CD4-positive, alpha-beta T cell treated with Interleukin-12 subunit alpha and Interleukin-12 subunit beta, for 1 hour (primary cell): Measurements from ENCODE around the gene PKD1L1.
"Not testable (repeated sequence)": the region's sequence is repeated elsewhere in the genome, so short reads cannot be mapped to it uniquely, and the experiment has no call there.

Experiments
- DNase-seq: peaks from one replicate; pipeline ENCODE4 v3.0.0-alpha.2; 2020

PKD1L1 gene

GRCh38 chr7:47813620-47814260 lies 134.5 kb downstream of the PKD1L1 start:
- no peak for DNase-seq

GRCh38 chr7:47812429-47813136 lies 135.7 kb downstream of the PKD1L1 start:
- no peak for DNase-seq

DNA sequence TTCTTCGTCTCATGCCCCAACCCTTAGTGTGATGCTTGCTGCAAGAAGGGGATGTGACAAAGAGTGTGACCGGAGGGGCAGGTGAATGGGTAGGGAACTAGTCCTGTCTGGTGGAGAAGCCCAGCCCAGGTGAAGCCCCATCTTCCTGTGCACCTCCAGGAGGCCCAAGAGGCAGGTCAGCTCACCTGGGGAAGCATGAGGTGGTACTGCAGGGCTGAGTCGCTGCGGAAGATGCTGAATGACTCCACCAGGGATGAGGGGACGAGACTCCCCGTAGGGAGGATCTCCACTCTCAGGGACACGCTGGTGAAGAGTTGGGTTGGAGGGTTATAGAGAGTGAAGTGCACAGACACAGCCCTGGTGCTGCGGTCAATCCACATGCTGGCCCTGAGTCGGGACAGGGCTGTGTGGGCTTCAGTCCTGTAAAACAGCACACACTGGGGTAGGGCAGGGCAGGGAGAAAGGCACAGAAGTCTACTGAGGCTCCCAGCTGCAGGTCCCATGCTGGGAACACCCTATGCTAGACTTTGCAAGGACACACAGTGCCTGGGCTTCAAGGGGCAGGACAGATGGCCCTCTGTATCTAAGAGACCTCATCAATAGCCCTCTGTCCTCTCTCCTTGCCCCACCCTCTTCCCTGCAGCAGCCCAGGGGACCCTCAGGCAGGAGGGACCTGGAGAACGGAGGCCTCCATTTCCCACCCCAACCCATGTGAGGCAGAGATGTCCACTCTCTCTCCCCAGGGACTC lies 136.5 kb downstream of the PKD1L1 start:
- no peak for DNase-seq

DNA sequence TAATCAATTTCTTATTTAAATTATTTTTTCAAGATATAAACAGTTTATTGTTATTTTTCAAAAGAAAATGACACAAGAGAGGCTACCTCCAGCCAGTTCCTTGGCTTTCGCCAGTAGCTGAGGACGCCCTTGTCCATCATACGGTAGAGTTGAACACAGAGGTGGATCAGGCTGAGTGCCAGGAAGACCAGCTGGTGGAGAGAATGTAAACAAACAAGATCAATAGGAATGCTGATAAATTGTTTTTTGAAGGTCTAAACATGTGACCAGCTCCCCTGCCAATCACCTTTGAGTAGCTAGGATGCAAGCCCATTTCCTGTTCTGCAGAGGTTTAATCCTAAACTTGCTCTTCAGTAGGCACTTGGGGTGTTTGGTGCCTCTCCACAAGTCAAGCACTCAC lies 138.9 kb downstream of the PKD1L1 start:
- no peak for DNase-seq

DNA sequence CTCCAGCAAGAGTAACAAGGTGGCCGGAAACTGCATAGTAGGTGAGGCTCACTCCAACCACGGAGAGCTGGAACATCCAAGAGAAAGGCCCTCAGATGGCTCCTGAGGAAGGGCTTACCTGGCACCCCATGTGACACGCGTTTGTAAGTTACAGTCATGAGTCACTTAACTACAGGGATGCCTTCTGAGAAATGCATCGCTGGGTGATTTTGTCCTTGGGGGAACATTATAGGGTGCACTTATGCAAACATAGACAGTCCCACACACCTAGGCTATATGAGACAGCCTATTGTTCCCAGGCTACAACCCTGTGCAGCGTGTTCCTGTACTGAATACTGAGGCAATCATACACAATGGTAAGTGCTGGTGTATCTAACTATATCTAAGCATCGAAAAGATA lies 139.9 kb downstream of the PKD1L1 start:
- DNase-seq: no peak

GRCh38 chr7:47807756-47808155 lies 140.5 kb downstream of the PKD1L1 start:
- no peak for DNase-seq

GRCh38 chr7:47807126-47807525 lies 141.1 kb downstream of the PKD1L1 start:
- no peak for DNase-seq

GRCh38 chr7:47806701-47807103 lies 141.6 kb downstream of the PKD1L1 start:
- DNase-seq: no peak

- DNase-seq: no peak
These were observed 143.3 kb downstream of the PKD1L1 start for GRCh38 chr7:47804767-47805545.

DNA sequence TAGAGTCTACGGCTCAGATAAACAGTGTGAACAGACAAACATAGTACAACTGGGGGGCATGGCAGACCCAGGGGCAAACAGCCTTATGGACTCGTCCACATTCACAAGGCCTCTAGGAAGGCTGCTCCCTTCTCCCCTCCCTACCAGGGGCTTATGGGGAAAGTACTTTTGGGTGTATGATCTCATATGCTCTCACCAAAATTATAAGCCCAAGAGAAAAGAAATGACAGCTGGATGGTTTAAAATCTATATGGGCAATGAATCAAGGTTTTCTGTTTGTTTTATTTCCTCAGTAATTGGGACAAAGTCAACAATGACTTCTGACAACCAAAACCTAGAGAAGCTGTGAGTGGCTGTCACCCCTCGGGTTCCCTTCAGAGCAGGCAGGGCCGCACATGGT lies 144.4 kb downstream of the PKD1L1 start:
- DNase-seq: no peak

DNA sequence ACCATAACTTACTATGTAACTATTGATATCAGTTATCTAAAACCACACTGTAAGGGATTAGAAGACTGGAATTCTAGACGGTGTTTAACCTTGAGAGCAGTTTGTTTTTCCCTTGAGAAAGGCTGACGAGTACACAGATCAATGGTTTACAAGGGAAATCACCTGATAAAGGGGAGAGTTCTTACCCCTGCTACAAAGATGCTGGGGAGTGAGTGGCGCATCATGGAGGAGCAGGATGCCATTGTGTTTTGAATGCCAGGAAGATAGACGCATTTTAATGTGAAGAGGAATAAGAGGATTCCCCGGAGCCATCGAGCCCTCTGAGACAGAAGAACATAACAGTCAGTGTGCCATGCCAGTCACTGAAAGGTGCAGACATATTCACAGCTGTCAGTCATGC lies 145.2 kb downstream of the PKD1L1 start:
- no peak for DNase-seq

- no peak for DNase-seq
These were observed 146.8 kb downstream of the PKD1L1 start for GRCh38 chr7:47801423-47801822.

DNA sequence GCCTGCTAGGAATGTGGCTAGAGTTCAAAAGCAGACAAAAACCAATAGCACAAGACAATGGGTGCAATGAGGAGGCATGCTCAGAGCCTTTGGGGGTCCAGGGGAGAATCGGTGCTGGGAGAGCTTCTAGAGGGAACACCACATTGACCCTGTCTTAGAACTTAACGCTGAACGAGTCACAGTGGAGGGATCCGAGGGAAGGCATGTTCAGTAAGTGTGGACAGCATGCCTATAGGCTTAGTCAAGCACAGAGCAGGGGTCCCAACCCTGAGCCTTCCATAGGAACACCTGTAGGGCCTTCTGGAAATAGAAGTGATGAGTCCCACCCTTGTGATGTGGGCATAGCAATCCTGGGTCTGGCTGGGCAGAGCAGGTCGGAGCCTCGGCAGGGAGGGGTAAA lies 148.7 kb downstream of the PKD1L1 start:
- DNase-seq: no peak

- DNase-seq: no peak
These were observed 151.9 kb downstream of the PKD1L1 start for GRCh38 chr7:47796347-47796746.

GRCh38 chr7:47795631-47796030 lies 152.6 kb downstream of the PKD1L1 start:
- DNase-seq: no peak

DNA sequence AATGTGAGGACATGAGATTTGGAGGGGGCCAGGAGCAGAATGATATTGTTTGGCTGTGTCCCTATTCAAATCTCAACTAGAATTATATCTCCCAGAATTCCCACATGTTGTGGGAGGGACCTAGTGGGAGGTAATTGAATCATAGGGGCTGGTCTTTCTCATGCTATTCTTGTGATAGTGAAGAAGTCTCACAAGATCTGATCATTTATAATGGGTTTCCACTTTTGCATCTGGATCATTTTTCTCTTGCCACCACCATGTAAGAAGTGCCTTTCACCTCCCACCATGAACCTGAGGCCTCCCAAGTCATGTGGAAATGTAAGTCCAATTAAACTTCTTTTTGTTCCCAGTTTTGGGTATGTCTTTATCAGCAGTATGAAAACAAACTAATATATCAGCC lies 153.1 kb downstream of the PKD1L1 start:
- not testable (repeated sequence) for DNase-seq

- no peak for DNase-seq
These were observed 154.2 kb downstream of the PKD1L1 start for GRCh38 chr7:47794016-47794415.

- not testable (repeated sequence) for DNase-seq
These were observed 155.1 kb downstream of the PKD1L1 start for GRCh38 chr7:47793186-47793585.

DNA sequence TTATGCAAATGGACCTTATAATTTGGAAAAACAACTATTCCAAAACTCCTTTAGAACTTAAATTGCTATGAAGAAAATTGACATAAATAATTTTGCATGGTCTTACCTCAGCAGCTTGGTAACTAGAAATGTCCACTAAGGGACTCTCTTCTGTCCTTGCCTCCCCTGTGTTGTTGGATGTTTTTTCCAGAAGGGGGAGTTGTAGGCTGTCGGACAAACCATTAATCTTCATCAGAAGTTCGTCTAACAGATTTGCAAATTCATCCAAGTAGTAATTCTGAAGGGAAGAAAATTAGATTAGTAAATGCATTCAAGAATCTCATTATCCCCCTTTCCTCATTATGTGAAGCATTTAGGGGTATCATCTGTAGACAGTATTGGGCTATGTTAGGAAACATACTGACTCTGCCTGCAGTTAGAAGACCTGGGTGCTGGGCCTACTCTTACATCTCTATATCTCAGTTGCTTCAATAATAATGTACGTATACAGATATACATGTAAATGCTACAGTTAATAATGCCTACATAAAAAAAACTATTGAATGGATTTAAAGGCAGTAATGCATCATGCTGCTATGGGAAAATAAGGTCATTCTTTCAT lies 155.6 kb downstream of the PKD1L1 start:
- no peak for DNase-seq

- no peak for DNase-seq
These were observed 156.6 kb downstream of the PKD1L1 start for GRCh38 chr7:47791682-47792081.

- no peak for DNase-seq
These were observed 160.2 kb downstream of the PKD1L1 start for GRCh38 chr7:47788083-47788482.

DNA sequence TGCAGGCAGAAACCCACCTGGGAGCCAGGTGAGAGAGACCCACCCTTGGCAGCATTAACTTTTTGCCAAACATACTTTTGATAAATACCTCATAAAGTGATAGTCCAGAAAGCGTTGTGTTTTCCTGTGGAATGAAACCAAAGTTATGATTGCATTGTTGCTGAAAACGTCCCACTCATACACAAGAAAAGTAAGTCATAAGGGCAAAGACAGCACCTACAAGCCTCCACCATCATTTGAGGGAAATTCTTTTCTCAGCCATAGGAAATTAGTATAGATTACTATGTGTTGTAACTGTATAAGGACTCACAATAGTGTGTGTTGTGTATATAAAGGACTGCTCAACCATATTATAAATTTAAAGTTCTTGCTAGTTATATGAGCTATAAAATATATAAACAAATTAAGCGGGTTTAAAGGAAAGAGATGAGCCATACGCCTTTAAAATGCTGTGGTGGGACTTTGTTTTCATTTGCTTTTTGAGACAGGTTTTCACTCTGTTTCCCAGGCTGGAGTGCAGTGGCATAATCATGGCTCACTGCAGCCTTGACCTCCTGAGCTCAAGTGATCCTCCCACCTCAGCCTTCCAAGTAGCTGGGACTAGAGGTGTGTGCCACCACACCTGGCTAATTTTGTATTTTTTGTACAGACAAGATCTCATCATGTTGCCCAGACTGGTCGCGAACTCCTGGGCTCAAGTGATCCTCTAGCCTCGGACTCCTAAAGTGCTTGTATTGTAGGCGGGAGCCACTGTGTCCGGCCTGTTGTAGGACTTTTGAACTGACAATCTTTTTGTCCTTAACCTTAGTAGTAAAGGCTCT lies 160.8 kb downstream of the PKD1L1 start:
- DNase-seq: no peak
